Measurements from ENCODE around the gene DHRS12. TPM values are rescaled to one million over a fixed set of nuclear protein-coding genes. Genes with fewer than 3 reads are reported as not detected.

DHRS12 gene
- total RNA-seq, 1 donor from 2014 or later = 17.3 TPM

GRCh38 chr13:51783428-51784094, 20.4 kb downstream of the DHRS12 start:
- TF ChIP-seq, protein P1, sequence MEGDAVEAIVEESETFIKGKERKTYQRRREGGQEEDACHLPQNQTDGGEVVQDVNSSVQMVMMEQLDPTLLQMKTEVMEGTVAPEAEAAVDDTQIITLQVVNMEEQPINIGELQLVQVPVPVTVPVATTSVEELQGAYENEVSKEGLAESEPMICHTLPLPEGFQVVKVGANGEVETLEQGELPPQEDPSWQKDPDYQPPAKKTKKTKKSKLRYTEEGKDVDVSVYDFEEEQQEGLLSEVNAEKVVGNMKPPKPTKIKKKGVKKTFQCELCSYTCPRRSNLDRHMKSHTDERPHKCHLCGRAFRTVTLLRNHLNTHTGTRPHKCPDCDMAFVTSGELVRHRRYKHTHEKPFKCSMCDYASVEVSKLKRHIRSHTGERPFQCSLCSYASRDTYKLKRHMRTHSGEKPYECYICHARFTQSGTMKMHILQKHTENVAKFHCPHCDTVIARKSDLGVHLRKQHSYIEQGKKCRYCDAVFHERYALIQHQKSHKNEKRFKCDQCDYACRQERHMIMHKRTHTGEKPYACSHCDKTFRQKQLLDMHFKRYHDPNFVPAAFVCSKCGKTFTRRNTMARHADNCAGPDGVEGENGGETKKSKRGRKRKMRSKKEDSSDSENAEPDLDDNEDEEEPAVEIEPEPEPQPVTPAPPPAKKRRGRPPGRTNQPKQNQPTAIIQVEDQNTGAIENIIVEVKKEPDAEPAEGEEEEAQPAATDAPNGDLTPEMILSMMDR (IDR thresholded peaks at IDR 0.05; ENCODE audit: unreplicated experiment) = no peak
- no peaks in the 10 kb centered on the region for H3K36me3 Mint-ChIP-seq
- H3K4me1 Mint-ChIP-seq = peaks cover 16% of the 10 kb centered on the region
- H3K27ac Mint-ChIP-seq = no peak overlapping the region
- no peak for DNase-seq (ENCODE audit: low spot score in 2 of 2, unreplicated experiment in 2 of 2)
- no peaks in the 10 kb centered on the region for H3K9me3 Mint-ChIP-seq
- H3K4me3 Mint-ChIP-seq = no peak overlapping the region
- no peaks in the 10 kb centered on the region for H3K27me3 Mint-ChIP-seq (ENCODE audit: low read depth)

GRCh38 chr13:51782026-51782710, 21.8 kb downstream of the DHRS12 start:
- Mint-ChIP-seq H3K36me3 (no peaks in the 10 kb centered on the region), H3K4me1 (peaks cover 13% of the 10 kb centered on the region), H3K27ac (no peak overlapping the region), H3K9me3 (no peaks in the 10 kb centered on the region), H3K27me3 (ENCODE audit: low read depth) (no peaks in the 10 kb centered on the region), H3K4me3 (no peak overlapping the region)
- TF ChIP-seq, protein P1 (IDR thresholded peaks at IDR 0.05; ENCODE audit: unreplicated experiment) = no peak
- DNase-seq (ENCODE audit: low spot score in 2 of 2, unreplicated experiment in 2 of 2) = no peak

- H3K36me3 Mint-ChIP-seq = no peaks in the 10 kb centered on the region
- H3K9me3 Mint-ChIP-seq = no peaks in the 10 kb centered on the region
- peaks cover 6% of the 10 kb centered on the region for H3K4me1 Mint-ChIP-seq
- H3K27ac Mint-ChIP-seq = no peak overlapping the region
- no peaks in the 10 kb centered on the region for H3K27me3 Mint-ChIP-seq (ENCODE audit: low read depth)
- TF ChIP-seq, protein P1 (IDR thresholded peaks at IDR 0.05; ENCODE audit: unreplicated experiment) = no peak
- no peak overlapping the region for H3K4me3 Mint-ChIP-seq
- no peak for DNase-seq (ENCODE audit: low spot score in 2 of 2, unreplicated experiment in 2 of 2)
Observed at GRCh38 chr13:51781246-51782022, 22.5 kb downstream of the DHRS12 start.

DNA sequence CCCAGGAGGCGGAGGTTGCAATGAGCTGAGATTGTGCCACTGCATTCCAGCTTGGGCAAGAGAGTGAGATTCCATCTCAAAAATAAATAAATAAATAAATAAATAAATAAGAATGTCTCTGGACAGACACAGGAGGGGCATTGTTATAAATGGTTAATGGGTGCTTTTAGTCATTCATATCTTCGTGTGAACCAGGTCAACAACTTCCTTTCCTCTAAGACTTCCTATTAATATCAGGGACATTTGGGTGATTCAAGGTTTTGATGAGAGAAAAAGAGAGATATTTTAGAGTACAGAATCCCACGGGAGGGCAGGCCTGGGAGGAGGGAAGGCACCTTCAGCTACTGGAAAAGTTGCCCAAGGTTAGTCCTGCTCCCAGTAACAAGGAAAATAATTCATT, 23.9 kb downstream of the DHRS12 start:
- no peak for DNase-seq (ENCODE audit: low spot score in 2 of 2, unreplicated experiment in 2 of 2)
- Mint-ChIP-seq H3K27ac (no peak overlapping the region), H3K27me3 (ENCODE audit: low read depth) (no peaks in the 10 kb centered on the region), H3K9me3 (no peaks in the 10 kb centered on the region), H3K4me1 (no peaks in the 10 kb centered on the region), H3K36me3 (no peaks in the 10 kb centered on the region), H3K4me3 (no peak overlapping the region)
- TF ChIP-seq, protein P1 (IDR thresholded peaks at IDR 0.05; ENCODE audit: unreplicated experiment) = no peak

DNA sequence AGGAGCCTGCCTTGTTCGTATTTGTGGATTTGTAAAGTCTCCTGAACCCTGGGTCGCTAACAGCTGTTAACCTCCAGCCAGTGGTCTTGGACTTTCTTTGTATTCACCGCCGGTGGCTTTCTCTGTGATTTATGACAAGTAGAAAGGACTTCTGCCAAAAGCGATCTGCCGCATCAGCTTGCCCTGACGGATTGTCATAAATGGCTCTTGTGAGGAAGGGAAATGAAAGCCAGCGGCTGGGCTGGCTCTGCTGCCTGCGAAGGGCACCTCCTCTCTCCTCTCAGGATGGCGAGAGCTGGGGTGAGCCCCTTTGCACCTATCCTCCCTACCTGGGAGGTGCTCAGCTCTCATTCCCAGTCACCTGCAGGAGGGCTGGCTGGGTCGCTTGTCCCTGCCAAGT, 25.6 kb downstream of the DHRS12 start:
- DNase-seq (ENCODE audit: low spot score in 2 of 2, unreplicated experiment in 2 of 2) = no peak
- no peak overlapping the region for H3K4me3 Mint-ChIP-seq
- H3K36me3 Mint-ChIP-seq = no peaks in the 10 kb centered on the region
- TF ChIP-seq, protein P1 (IDR thresholded peaks at IDR 0.05; ENCODE audit: unreplicated experiment) = no peak
- H3K27ac Mint-ChIP-seq = no peak overlapping the region
- no peaks in the 10 kb centered on the region for H3K27me3 Mint-ChIP-seq (ENCODE audit: low read depth)
- H3K4me1 Mint-ChIP-seq = no peaks in the 10 kb centered on the region
- H3K9me3 Mint-ChIP-seq = no peaks in the 10 kb centered on the region

Data from mesothelial cell of epicardium (in vitro differentiated cells).